Mucosa of stomach (tissue), 1 donor: ENCODE data around the gene PROM2.

Experiments used
- H3K27me3 ChIP-seq: one replicate; pipeline ENCODE4 v1.7.0; 2013; ENCODE audit warnings: mild to moderate bottlenecking, low read length; ENCODE audit not compliant: control insufficient read depth, insufficient read depth
- H3K36me3 ChIP-seq: one replicate; pipeline ENCODE4 v1.7.0; 2013; ENCODE audit warnings: low read length; ENCODE audit not compliant: control insufficient read depth, insufficient read depth
- H3K4me1 ChIP-seq: one replicate; pipeline ENCODE4 v1.7.0; 2013; ENCODE audit warnings: mild to moderate bottlenecking, low read length; ENCODE audit not compliant: control insufficient read depth, insufficient read depth
- H3K4me3 ChIP-seq: one replicate; pipeline ENCODE4 v1.7.0; 2013; ENCODE audit warnings: low read length
- H3K9ac ChIP-seq: one replicate; pipeline ENCODE4 v1.7.0; 2013; ENCODE audit warnings: mild to moderate bottlenecking, low read length, moderate library complexity
- H3K9me3 ChIP-seq: one replicate; pipeline ENCODE4 v1.7.0; 2013; ENCODE audit warnings: mild to moderate bottlenecking, low read length, moderate library complexity; ENCODE audit not compliant: control insufficient read depth
- donor health status: Pancreatic carcinoma.

Gene PROM2

DNA sequence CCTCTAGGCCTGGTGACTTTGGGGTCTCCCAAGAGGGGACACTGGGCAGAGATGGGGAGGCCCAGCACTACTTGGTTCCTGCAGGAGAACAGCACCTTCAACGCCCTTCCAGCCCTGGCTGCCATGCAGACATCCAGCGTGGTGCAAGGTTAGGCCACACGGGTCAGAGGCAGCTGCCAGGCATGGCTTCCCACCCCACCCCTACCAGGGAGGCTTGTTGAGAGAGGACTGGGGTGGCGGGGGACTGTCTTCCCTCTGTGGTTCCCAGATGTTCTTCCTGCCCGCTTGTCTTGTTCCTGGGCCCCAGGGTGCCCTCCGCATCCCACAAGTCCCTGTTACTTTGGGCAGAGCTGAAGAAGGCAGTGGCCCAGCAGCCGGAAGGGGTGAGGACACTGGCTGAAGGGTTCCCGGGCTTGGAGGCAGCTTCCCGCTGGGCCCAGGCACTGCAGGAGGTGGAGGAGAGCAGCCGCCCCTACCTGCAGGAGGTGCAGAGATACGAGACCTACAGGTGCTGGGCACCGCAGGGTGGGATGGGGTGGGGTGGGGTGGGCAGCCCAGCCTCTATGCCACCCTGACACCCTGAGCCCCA is 4.5 kb downstream of the PROM2 start:
- peaks cover 36% of the 10 kb centered on the region for H3K4me1 ChIP-seq
- peaks cover 9% of the 10 kb centered on the region for H3K36me3 ChIP-seq
- H3K4me3 ChIP-seq = no peak overlapping the region
- H3K27me3 ChIP-seq = no peaks in the 10 kb centered on the region
- H3K9me3 ChIP-seq = no peaks in the 10 kb centered on the region
- H3K9ac ChIP-seq = no peak overlapping the region

DNA sequence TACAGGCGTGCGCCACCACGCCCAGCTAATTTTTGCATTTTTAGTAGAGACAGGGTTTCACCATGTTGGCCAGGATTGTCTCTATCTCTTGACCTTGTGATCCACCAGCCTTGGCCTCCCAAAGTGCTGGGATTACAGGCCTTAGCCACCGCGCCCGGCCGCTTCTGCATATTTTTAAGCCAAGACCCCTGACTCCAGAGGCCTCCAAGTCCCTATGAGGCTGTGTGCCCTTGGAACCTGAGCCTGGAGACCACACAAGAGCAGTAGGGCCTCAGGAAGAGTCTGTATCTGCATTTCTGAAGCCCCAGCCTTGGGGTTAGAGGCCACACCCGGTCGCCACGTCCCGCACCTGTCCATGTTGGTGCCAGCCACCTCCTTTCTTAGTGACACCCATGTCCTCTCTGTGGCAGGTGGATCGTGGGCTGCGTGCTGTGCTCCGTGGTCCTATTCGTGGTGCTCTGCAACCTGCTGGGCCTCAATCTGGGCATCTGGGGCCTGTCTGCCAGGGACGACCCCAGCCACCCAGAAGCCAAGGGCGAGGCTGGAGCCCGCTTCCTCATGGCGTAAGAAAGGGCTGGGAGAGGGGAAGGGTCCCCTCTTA is 5.3 kb downstream of the PROM2 start:
- peaks cover 9% of the 10 kb centered on the region for H3K36me3 ChIP-seq
- no peak overlapping the region for H3K4me3 ChIP-seq
- H3K9ac ChIP-seq = no peak overlapping the region
- H3K27me3 ChIP-seq = no peaks in the 10 kb centered on the region
- peaks cover 31% of the 10 kb centered on the region for H3K4me1 ChIP-seq
- no peaks in the 10 kb centered on the region for H3K9me3 ChIP-seq

DNA sequence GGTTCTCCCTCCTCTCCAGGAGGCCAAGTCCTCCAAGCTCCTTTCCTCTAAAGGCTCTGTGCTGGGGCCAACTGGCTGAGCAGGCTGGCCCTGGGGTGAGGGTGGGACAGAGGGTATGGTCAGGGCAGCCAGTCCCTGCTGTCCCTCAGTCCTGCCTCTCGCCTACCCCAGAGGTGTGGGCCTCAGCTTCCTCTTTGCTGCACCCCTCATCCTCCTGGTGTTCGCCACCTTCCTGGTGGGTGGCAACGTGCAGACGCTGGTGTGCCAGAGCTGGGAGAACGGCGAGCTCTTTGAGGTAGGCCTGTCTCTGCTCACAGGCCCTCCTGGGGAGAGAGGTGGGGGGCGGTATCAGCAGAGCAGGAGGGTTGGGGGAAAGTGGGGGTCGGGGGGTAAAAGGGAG is 6.8 kb downstream of the PROM2 start:
- Histone ChIP-seq H3K4me1 (peaks cover 25% of the 10 kb centered on the region), H3K9me3 (no peaks in the 10 kb centered on the region), H3K27me3 (no peaks in the 10 kb centered on the region), H3K36me3 (peaks cover 9% of the 10 kb centered on the region), H3K4me3 (no peak overlapping the region), H3K9ac (no peak overlapping the region)

DNA sequence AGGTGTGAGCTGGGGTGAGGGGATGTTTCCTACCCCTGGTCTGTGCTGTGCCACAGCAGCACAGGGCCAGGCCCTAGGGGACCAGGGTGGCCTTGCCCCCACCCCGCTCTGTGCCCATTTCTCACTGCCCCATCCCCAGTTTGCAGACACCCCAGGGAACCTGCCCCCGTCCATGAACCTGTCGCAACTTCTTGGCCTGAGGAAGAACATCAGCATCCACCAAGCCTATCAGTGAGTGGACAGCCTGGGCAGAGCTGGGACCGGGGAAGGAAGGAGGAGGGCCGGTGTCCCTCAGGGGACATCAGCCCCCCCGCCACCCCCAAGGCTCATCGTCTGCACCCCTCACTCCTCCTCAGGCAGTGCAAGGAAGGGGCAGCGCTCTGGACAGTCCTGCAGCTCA is 7.5 kb downstream of the PROM2 start:
- H3K4me3 ChIP-seq = no peak overlapping the region
- peaks cover 9% of the 10 kb centered on the region for H3K36me3 ChIP-seq
- H3K4me1 ChIP-seq = peaks cover 18% of the 10 kb centered on the region
- H3K27me3 ChIP-seq = no peaks in the 10 kb centered on the region
- no peak overlapping the region for H3K9ac ChIP-seq
- H3K9me3 ChIP-seq = no peaks in the 10 kb centered on the region

DNA sequence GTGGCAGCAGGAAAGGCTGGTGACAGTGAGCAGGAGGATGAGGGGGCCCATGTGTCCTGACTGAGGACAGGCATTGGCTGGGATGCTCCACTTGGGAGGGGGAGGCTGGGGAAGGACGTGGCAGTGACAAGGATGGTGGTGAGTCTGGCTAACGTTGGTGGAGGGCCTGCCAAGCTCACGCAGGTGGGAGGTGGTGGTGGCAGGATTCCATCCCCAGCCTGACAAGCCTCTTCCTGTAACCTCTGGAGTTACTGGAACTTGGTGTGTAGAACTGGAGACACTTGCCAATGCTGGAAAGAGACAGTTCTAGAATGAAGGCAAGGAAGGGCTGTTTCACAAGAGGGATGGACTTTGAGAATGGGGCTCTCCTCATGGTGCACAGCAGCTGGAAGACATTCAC is 8.2 kb downstream of the PROM2 start:
- Histone ChIP-seq H3K9ac (no peak overlapping the region), H3K4me3 (no peak overlapping the region), H3K36me3 (peaks cover 9% of the 10 kb centered on the region), H3K9me3 (no peaks in the 10 kb centered on the region), H3K27me3 (no peaks in the 10 kb centered on the region), H3K4me1 (peaks cover 11% of the 10 kb centered on the region)

DNA sequence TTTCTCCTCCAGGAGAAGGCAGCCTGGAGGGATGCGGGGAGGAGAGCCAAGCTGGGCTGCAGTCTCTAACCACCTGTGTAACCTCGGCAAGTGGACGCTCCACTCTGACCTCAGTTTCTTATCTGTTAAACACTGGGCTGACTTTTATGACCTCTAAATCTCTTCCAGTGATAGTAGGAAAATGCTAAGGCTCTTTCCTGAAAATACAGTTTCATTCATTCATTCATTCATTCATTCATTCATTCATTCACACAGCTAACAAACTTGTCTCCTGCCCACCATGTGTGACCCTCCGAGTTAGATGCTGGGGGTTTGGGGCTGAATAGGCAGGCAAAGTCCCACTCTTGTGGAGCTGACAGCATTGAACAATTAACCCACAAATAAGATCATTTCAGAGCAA is 9.3 kb downstream of the PROM2 start:
- H3K4me1 ChIP-seq = no peaks in the 10 kb centered on the region
- peaks cover 13% of the 10 kb centered on the region for H3K36me3 ChIP-seq
- H3K9me3 ChIP-seq = no peaks in the 10 kb centered on the region
- H3K27me3 ChIP-seq = no peaks in the 10 kb centered on the region
- H3K9ac ChIP-seq = no peak overlapping the region
- no peak overlapping the region for H3K4me3 ChIP-seq

DNA sequence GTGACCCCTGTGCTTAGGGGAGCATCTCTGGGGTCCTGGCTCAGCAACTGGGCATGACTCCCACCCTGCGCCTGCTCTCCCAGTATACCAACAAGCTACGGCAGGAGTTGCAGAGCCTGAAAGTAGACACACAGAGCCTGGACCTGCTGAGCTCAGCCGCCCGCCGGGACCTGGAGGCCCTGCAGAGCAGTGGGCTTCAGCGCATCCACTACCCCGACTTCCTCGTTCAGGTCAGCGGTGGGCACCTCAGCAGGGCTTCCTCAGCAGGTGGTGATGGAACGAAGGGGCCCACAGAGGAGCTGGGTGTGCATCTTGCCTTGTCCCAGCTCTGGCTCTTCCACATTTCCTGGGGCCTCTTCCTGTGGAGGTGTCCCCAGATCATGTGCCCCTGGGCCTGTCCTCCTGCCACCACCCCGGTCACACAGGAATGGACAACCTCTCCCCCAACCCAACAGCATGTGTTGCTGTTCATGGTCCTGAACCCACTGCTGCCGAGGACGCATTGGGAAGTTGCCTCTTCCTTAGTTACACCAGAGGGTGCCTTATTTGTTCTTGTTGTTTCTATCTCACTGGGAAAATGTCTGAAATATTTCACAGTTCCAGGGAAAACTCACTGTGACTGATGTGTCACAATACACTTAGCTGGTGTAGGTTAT is 10.8 kb downstream of the PROM2 start:
- Histone ChIP-seq H3K4me1 (no peaks in the 10 kb centered on the region), H3K9me3 (no peaks in the 10 kb centered on the region), H3K27me3 (no peaks in the 10 kb centered on the region), H3K36me3 (peaks cover 15% of the 10 kb centered on the region), H3K9ac (no peak overlapping the region), H3K4me3 (no peak overlapping the region)

DNA sequence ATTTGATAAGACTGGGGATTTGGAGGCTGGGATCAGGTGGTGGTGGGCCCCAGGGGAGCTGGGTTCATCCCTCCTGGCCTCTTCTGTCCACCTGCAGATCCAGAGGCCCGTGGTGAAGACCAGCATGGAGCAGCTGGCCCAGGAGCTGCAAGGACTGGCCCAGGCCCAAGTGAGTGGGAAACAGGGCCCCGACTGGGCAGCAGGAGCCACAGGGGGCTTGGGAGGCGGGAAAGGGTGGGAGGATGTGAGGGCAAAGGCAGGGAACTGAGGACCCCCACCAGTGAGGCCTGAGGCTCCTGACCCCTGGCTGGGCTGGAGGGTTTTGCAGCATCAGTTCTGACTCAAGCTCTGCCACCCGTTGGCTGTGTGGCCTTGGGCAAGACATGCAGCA is 11.3 kb downstream of the PROM2 start:
- H3K27me3 ChIP-seq = no peaks in the 10 kb centered on the region
- no peaks in the 10 kb centered on the region for H3K4me1 ChIP-seq
- H3K36me3 ChIP-seq = peaks cover 9% of the 10 kb centered on the region
- H3K4me3 ChIP-seq = no peak overlapping the region
- H3K9ac ChIP-seq = no peak overlapping the region
- no peaks in the 10 kb centered on the region for H3K9me3 ChIP-seq

DNA sequence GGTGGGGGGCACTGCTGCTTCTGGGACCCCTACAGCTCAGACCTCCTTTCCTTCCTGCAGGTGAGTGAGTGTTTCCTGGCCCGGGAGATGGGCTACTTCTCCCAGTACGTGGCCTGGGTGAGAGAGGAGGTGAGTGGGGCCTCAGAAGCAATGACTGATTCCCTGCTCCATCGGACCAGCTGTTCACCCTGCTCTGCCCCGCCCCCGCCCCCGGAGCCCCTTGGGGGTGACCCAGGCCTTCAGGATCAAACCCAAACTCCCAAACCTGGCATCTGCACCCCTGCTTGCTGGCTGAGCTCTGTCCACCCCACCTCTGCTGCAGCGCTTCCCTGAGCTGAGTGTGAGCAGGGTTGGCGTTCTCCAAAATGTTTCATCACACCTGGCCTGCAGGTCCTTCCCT is 13.1 kb downstream of the PROM2 start:
- Histone ChIP-seq H3K4me1 (no peaks in the 10 kb centered on the region), H3K9ac (no peak overlapping the region), H3K4me3 (no peak overlapping the region), H3K27me3 (no peaks in the 10 kb centered on the region), H3K9me3 (no peaks in the 10 kb centered on the region), H3K36me3 (peaks cover 6% of the 10 kb centered on the region)

DNA sequence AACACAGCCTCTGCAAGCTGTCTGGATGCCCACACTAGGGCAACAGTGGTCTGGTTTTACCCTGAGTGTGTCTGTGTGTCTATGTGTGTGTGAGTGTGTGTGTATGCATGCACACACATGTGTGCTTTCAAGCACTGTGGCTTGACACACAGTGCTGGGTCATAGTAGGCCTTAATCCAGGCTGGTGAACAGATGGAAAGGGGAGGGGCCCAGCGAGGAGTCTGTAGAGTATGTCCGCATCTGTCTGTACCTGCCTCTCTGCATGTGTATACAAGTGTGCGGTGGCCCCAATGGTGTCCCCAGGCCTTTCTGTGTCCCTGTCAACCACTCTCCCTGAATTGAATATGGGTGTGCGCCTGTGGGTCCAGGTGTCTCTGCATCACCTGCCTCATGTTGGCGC is 13.6 kb downstream of the PROM2 start:
- no peaks in the 10 kb centered on the region for H3K9me3 ChIP-seq
- H3K4me3 ChIP-seq = no peak overlapping the region
- no peaks in the 10 kb centered on the region for H3K4me1 ChIP-seq
- no peak overlapping the region for H3K9ac ChIP-seq
- H3K27me3 ChIP-seq = no peaks in the 10 kb centered on the region
- peaks cover 6% of the 10 kb centered on the region for H3K36me3 ChIP-seq

DNA sequence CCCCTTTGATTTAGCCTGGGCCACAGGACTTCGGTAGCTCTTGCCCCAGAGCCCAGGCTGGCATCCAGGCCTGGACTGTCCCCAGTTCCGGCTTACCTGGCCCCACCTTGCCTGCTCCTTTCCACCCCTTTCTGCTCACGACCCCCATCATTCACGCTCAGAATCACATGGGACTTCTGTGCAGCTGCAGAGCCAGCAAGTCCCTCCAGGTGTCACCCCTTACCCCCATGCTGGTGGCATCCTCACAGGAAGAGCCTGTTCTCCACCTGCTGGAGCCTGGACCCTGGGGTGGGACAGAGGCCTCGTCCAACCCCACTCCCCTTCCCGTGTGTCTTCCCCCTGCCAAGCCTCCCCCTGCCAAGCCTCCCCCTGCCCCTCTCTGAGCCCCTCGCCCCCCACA is 15.0 kb downstream of the PROM2 start:
- no peak overlapping the region for H3K4me3 ChIP-seq
- H3K9me3 ChIP-seq = no peaks in the 10 kb centered on the region
- H3K4me1 ChIP-seq = no peaks in the 10 kb centered on the region
- H3K9ac ChIP-seq = no peak overlapping the region
- H3K36me3 ChIP-seq = peaks cover 6% of the 10 kb centered on the region
- no peaks in the 10 kb centered on the region for H3K27me3 ChIP-seq

DNA sequence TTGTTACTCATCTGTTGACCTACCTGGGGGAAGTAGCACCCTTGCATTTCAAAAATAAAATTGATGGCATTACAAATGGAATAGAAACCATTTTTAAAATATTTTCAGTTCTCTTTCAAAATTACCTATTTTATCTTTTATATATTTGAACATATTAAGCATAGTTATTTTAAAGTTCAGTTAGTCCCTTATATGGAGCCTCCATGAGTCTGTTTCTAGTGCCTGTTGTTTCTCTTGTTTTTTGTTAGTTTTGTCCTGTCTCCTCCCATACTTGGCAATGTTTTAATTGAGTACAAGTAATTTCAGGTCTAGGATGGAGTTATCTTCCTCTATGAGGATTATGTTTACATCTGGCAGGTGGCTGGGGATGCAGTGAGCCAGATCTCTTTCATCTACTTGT is 17.0 kb downstream of the PROM2 start:
- Histone ChIP-seq H3K9me3 (no peaks in the 10 kb centered on the region), H3K36me3 (peaks cover 6% of the 10 kb centered on the region), H3K4me3 (no peak overlapping the region), H3K9ac (no peak overlapping the region), H3K27me3 (peaks cover 3% of the 10 kb centered on the region), H3K4me1 (no peaks in the 10 kb centered on the region)
